Measurements from ENCODE around the gene GNL3.

The GNL3 gene

DNA sequence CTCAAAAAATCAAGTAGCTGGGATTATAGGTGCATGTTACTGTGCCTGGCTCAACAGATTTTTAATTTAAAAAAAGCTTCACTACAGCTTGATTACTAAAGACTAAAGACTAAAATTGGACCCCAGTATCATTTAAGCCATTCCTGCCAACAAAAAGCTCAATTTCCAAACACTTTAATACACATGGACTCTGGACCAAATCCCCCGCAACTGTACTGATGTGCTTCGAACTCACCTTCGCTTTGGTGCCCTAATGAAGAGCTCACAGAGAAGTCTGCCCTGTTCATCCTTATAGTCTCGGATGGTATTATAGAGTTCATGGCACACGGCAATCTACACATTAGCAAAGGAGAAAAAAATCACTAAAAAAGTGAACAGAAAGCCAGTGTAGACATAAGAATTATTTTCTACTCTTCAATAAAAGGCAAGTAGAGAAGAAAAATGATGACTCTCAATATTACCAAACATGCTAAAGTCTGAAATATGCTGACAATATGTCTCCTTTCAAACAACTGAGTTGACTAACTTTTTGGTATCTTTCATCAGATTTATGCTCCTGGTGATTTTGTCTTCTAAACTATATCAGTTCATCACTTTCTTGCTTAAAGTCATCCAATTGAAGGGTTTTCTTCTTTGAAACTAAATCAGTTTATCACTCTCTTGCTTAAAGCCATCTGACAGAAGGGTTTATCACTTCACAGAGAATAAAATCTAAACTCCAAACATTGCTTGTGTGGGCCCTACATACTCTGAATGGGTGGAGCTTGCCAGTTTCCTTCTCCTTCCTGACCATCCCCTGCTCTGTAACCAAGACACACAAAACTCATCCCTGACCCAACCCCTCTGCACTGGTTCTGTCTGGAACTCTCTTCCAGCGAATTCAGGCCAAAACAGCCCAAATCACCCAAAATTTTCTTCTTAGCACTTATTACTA lies 7.3 kb upstream of the GNL3 start:
- POLR2A ChIA-PET: no interaction called here
- TF ChIP-seq, protein P1, sequence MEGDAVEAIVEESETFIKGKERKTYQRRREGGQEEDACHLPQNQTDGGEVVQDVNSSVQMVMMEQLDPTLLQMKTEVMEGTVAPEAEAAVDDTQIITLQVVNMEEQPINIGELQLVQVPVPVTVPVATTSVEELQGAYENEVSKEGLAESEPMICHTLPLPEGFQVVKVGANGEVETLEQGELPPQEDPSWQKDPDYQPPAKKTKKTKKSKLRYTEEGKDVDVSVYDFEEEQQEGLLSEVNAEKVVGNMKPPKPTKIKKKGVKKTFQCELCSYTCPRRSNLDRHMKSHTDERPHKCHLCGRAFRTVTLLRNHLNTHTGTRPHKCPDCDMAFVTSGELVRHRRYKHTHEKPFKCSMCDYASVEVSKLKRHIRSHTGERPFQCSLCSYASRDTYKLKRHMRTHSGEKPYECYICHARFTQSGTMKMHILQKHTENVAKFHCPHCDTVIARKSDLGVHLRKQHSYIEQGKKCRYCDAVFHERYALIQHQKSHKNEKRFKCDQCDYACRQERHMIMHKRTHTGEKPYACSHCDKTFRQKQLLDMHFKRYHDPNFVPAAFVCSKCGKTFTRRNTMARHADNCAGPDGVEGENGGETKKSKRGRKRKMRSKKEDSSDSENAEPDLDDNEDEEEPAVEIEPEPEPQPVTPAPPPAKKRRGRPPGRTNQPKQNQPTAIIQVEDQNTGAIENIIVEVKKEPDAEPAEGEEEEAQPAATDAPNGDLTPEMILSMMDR (IDR thresholded peaks at IDR 0.05; ENCODE audit: insufficient read depth, low read length, missing control alignments): no peak
- H3K4me3 ChIP-seq (ENCODE audit: low read depth, low read length): no peak overlapping the region
- CTCF ChIA-PET: interaction anchor here (0.9 to 1.5 kb wide), 3 partner anchors 231 to 251 kb away, joined by 3 to 4 read pairs (median 4); no protein-coding TSS in a partner anchor
- DNase-seq (ENCODE audit: low read depth, low spot score): no peak

DNA sequence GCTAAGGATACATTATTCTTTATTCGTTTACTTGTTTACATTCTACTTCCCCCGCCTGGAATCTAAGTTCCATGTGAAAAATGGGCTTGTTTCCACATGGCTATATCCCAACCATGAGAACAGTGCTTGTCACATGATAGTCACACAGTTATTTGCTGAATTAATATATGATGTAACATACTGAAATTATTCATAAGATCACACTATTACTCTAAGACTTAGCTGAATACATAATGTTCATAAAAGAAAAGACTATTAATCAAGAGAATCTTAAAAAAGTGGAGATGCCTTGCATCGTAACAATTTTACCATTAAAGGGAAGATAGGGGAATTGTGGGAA lies 6.7 kb upstream of the GNL3 start:
- ChIA-PET POLR2A (no interaction called here), CTCF (interaction anchor here (1.3 to 1.5 kb wide), 2 partner anchors 232 to 251 kb away, joined by 3 to 4 read pairs; no protein-coding TSS in a partner anchor)
- DNase-seq (ENCODE audit: low read depth, low spot score): no peak
- H3K4me3 ChIP-seq (ENCODE audit: low read depth, low read length): no peak overlapping the region
- TF ChIP-seq, protein P1 (IDR thresholded peaks at IDR 0.05; ENCODE audit: insufficient read depth, low read length, missing control alignments): no peak

DNA sequence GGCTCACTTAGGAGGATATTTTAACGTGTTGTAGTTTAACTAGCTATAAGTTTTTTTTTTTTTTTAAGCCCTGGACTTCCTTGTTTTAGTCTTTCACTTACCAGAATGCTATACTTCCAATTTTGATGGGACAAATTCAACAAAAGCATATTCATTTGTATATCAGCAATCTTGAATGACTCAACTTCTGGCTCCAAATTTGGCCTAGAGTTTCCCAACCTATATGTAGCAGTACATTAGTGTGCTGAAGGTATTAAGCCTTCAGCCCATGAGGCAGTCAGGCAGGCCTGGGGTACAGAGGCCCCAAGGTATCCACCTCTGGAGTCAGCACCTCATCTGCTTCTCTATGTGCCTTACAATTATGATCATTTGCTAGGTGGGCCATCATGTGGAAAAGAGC lies 6.0 kb upstream of the GNL3 start:
- POLR2A ChIA-PET: no interaction called here
- CTCF ChIA-PET: interaction anchor here (1.3 kb wide), 1 partner anchor 252 kb away, joined by 4 read pairs; no protein-coding TSS in a partner anchor
- no peak overlapping the region for H3K4me3 ChIP-seq (ENCODE audit: low read depth, low read length)
- DNase-seq (ENCODE audit: low read depth, low spot score): no peak
- TF ChIP-seq, protein P1 (IDR thresholded peaks at IDR 0.05; ENCODE audit: insufficient read depth, low read length, missing control alignments): no peak

DNA sequence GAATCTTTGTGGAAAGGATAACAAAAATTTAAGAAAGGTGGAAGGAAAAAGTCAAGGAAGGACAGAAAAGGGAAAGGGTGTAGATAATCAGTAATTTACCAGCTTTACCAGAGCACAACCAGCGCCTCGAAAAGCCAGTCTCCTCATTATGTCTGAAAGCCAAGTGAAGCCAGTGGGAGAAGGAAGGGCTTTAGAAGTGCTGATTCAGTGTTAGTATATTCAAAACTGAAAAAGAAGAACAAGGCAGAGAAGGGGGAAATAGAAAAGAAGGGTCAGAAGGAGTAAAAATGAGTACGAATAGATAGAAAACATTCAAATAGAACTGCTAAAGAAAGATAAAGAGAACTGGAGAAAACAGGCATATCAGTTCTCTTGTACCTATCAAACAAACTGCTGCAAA lies 4.2 kb upstream of the GNL3 start:
- POLR2A ChIA-PET: interaction anchor here (0.7 kb wide), 1 partner anchor 10 kb away, joined by 3 read pairs; no protein-coding TSS in a partner anchor
- H3K4me3 ChIP-seq (ENCODE audit: low read depth, low read length): no peak overlapping the region
- DNase-seq (ENCODE audit: low read depth, low spot score): no peak
- TF ChIP-seq, protein P1 (IDR thresholded peaks at IDR 0.05; ENCODE audit: insufficient read depth, low read length, missing control alignments): no peak
- CTCF ChIA-PET: interaction anchor here (1.1 to 1.8 kb wide), 4 partner anchors 10 to 253 kb away, joined by 3 to 11 read pairs (median 5); no protein-coding TSS in a partner anchor

DNA sequence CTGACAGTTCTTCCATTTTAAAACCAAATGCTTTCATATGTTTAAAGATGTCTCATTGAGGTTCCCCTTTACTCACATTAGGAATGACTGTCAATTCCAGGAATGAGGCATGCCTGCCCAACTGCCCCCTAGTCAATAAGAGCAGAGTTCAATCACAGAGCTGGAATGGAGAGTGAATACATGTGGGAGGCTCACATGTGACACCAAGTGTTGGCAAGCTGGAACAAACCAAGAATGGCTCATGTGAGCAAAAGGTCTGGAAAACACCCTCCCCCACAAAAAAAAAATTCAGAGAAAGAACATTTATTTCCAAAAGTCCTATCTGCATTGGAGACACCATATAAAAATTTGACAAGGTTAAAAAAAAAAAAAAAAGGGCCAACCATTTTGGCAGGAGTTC lies 3.8 kb upstream of the GNL3 start:
- TF ChIP-seq, protein P1 (IDR thresholded peaks at IDR 0.05; ENCODE audit: insufficient read depth, low read length, missing control alignments): peak; percentile 18
- peak; percentile 37 for DNase-seq (ENCODE audit: low read depth, low spot score)
- POLR2A ChIA-PET: no interaction called here
- H3K4me3 ChIP-seq (ENCODE audit: low read depth, low read length): no peak overlapping the region
- CTCF ChIA-PET: interaction anchor here (0.7 to 1.8 kb wide), 5 partner anchors 30 to 270 kb away, joined by 3 to 11 read pairs (median 3); no protein-coding TSS in a partner anchor

DNA sequence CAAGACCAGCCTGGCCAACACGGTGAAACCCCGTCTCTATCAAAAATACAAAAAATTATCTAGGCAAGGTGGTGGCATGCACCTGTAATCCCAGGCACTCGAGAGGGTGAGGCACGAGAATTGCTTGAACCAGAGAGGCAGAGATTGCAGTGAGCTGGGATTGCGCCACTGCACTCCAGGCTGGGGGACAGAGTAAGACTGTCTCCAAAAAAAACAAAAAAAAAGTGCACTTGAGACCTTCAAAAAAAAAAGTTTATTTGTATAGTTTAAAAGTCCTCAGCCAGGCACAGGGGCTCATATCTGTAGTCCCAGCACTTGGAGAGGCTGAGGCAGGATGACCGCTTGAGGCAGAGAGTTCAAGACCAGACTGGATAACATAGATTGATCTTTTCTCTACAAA lies 2.2 kb upstream of the GNL3 start:
- POLR2A ChIA-PET: no interaction called here
- H3K4me3 ChIP-seq (ENCODE audit: low read depth, low read length): no peak overlapping the region
- no peak for DNase-seq (ENCODE audit: low read depth, low spot score)
- CTCF ChIA-PET: no interaction called here
- TF ChIP-seq, protein P1 (IDR thresholded peaks at IDR 0.05; ENCODE audit: insufficient read depth, low read length, missing control alignments): no peak
